MG63 (cell line): ENCODE results near the gene DNAJC18. TPM values are rescaled to one million over a fixed set of nuclear protein-coding genes. Genes with fewer than 3 reads are reported as not detected.
"Not testable (repeated sequence)": the region's sequence is repeated elsewhere in the genome, so short reads cannot be mapped to it uniquely, and the experiment has no call there.

ENCODE experiments used
- DNase-seq: peaks from one replicate; pipeline ENCODE4 v3.0.0-alpha.2; 2020
- H3K27me3 ChIP-seq: fragments of 250-450 bp; sonication (Bioruptor Pico); 2 replicates; pipeline ENCODE4 v1.5.1; 2020; ENCODE audit warnings: mild to moderate bottlenecking, moderate library complexity
- H3K36me3 ChIP-seq: fragments of 250-450 bp; sonication (Bioruptor Pico); 2 replicates; pipeline ENCODE4 v1.5.1; 2020; ENCODE audit warnings: mild to moderate bottlenecking, moderate library complexity
- H3K4me3 ChIP-seq: fragments of 250-450 bp; sonication (Bioruptor Pico); 2 replicates; pipeline ENCODE4 v1.5.1; 2020; ENCODE audit warnings: mild to moderate bottlenecking, moderate library complexity
- H3K9me3 ChIP-seq: fragments of 250-450 bp; sonication (Bioruptor Pico); 2 replicates; pipeline ENCODE4 v1.5.1; 2020; ENCODE audit warnings: mild to moderate bottlenecking, moderate library complexity
- total RNA-seq: library from RNA; depleted of rRNA; stranded (reverse); fragments of >200 nt; shearing (Covaris generic); gene quantifications from 2 replicates; pipeline ENCODE4 v1.2.3, GENCODE V29; 2014; ENCODE audit warnings: low replicate concordance

DNAJC18 gene
- total RNA-seq, 1 experiment from 2014 or later = not detected

GRCh38 chr5:139415221-139415861 lies 24.0 kb downstream of the DNAJC18 start:
- no peak overlapping the region for H3K4me3 ChIP-seq
- no peak for DNase-seq
- H3K27me3 ChIP-seq = no peaks in the 10 kb centered on the region; the same call in 1 of the 2 replicates
- H3K9me3 ChIP-seq = no peaks in the 10 kb centered on the region
- H3K36me3 ChIP-seq = no peaks in the 10 kb centered on the region

- DNase-seq = no peak
- Histone ChIP-seq H3K9me3 (no peaks in the 10 kb centered on the region), H3K4me3 (no peak overlapping the region), H3K36me3 (no peaks in the 10 kb centered on the region), H3K27me3 (no peaks in the 10 kb centered on the region; the same call in 1 of the 2 replicates)
Observed at GRCh38 chr5:139414581-139415130, 24.7 kb downstream of the DNAJC18 start.

GRCh38 chr5:139413963-139414362 lies 25.4 kb downstream of the DNAJC18 start:
- Histone ChIP-seq H3K27me3 (no peaks in the 10 kb centered on the region; the same call in 1 of the 2 replicates), H3K9me3 (no peaks in the 10 kb centered on the region), H3K4me3 (no peak overlapping the region), H3K36me3 (no peaks in the 10 kb centered on the region)
- no peak for DNase-seq

- no peaks in the 10 kb centered on the region for H3K9me3 ChIP-seq
- DNase-seq = no peak
- no peaks in the 10 kb centered on the region; the same call in 1 of the 2 replicates for H3K27me3 ChIP-seq
- no peak overlapping the region for H3K4me3 ChIP-seq
- H3K36me3 ChIP-seq = no peaks in the 10 kb centered on the region
Observed at GRCh38 chr5:139413153-139413552, 26.2 kb downstream of the DNAJC18 start.

- DNase-seq = no peak
- no peaks in the 10 kb centered on the region for H3K36me3 ChIP-seq
- H3K27me3 ChIP-seq = no peaks in the 10 kb centered on the region; the same call in 1 of the 2 replicates
- no peaks in the 10 kb centered on the region for H3K9me3 ChIP-seq
- H3K4me3 ChIP-seq = no peak overlapping the region
Observed at GRCh38 chr5:139410993-139411828, 28.1 kb downstream of the DNAJC18 start.

GRCh38 chr5:139410121-139410992 lies 29.0 kb downstream of the DNAJC18 start:
- Histone ChIP-seq H3K27me3 (no peaks in the 10 kb centered on the region; the same call in 1 of the 2 replicates), H3K36me3 (no peaks in the 10 kb centered on the region), H3K9me3 (no peaks in the 10 kb centered on the region), H3K4me3 (no peak overlapping the region)
- no peak for DNase-seq

GRCh38 chr5:139409116-139409515 lies 30.2 kb downstream of the DNAJC18 start:
- not testable (repeated sequence) for H3K27me3 ChIP-seq, DNase-seq, H3K4me3 ChIP-seq, H3K36me3 ChIP-seq, H3K9me3 ChIP-seq

- Histone ChIP-seq H3K36me3 (no peaks in the 10 kb centered on the region), H3K9me3 (no peaks in the 10 kb centered on the region), H3K27me3 (no peaks in the 10 kb centered on the region; the same call in 1 of the 2 replicates), H3K4me3 (no peak overlapping the region)
- DNase-seq = no peak
Observed at GRCh38 chr5:139408191-139408590, 31.1 kb downstream of the DNAJC18 start.

GRCh38 chr5:139407517-139407916 lies 31.8 kb downstream of the DNAJC18 start:
- DNase-seq = no peak
- no peak overlapping the region for H3K4me3 ChIP-seq
- H3K27me3 ChIP-seq = no peaks in the 10 kb centered on the region; the same call in 1 of the 2 replicates
- H3K36me3 ChIP-seq = no peaks in the 10 kb centered on the region
- H3K9me3 ChIP-seq = no peaks in the 10 kb centered on the region

- no peak overlapping the region for H3K4me3 ChIP-seq
- no peaks in the 10 kb centered on the region for H3K36me3 ChIP-seq
- DNase-seq = no peak
- no peaks in the 10 kb centered on the region; the same call in 1 of the 2 replicates for H3K27me3 ChIP-seq
- H3K9me3 ChIP-seq = no peaks in the 10 kb centered on the region
Observed at GRCh38 chr5:139406963-139407362, 32.4 kb downstream of the DNAJC18 start.

- Histone ChIP-seq H3K4me3 (peak overlapping the region; percentile 55), H3K27me3 (no peaks in the 10 kb centered on the region), H3K36me3 (no peaks in the 10 kb centered on the region), H3K9me3 (no peaks in the 10 kb centered on the region)
- no peak for DNase-seq
Observed at GRCh38 chr5:139404484-139404840, 34.9 kb downstream of the DNAJC18 start.

GRCh38 chr5:139403787-139404483 lies 35.4 kb downstream of the DNAJC18 start, which contains the start of gene SPATA24:
TSS of gene SPATA24 (minus strand) at chr5:139404089. CDS start at chr5:139404060, 29 bp downstream.
- H3K4me3 ChIP-seq = peak within 1 kb of the TSS; percentile 55
- DNase-seq = peak; percentile 99
- no peaks in the 10 kb centered on the region for H3K36me3 ChIP-seq
- H3K27me3 ChIP-seq = no peaks in the 10 kb centered on the region
- no peaks in the 10 kb centered on the region for H3K9me3 ChIP-seq

- no peaks in the 10 kb centered on the region for H3K36me3 ChIP-seq
- H3K27me3 ChIP-seq = no peaks in the 10 kb centered on the region
- peak overlapping the region; percentile 55 for H3K4me3 ChIP-seq
- no peak for DNase-seq
- no peaks in the 10 kb centered on the region for H3K9me3 ChIP-seq
Observed at GRCh38 chr5:139403418-139403786, 35.9 kb downstream of the DNAJC18 start.

- Histone ChIP-seq H3K4me3 (no peak overlapping the region), H3K36me3 (no peaks in the 10 kb centered on the region)
- peak; percentile 45 for DNase-seq
Observed at GRCh38 chr5:139402561-139403158, 36.7 kb downstream of the DNAJC18 start.

GRCh38 chr5:139401546-139401945 lies 37.8 kb downstream of the DNAJC18 start:
- Histone ChIP-seq H3K4me3 (no peak overlapping the region), H3K9me3 (no peaks in the 10 kb centered on the region), H3K36me3 (no peaks in the 10 kb centered on the region), H3K27me3 (no peaks in the 10 kb centered on the region)
- no peak for DNase-seq

More at GRCh38 chr5:139402561-139403158, 36.7 kb downstream of the DNAJC18 start:
- H3K9me3 ChIP-seq = no peaks in the 10 kb centered on the region
- H3K27me3 ChIP-seq = no peaks in the 10 kb centered on the region
